H1 (cell line): ENCODE measurements around the gene TRMT44. TPM values are rescaled to one million over a fixed set of nuclear protein-coding genes. Genes with fewer than 3 reads are reported as not detected.
A peak's percentile ranks its signal among the peaks of the same experiment; 100 is the strongest.

ENCODE experiments used
- CTCF ChIA-PET: fragments of 300-600 bp; sonication (Branson Sonifier 250); formaldehyde crosslinking; loops from one replicate; lab custom pipeline; 2021; ENCODE audit not compliant: partially characterized antibody; lab: Charles Lee
- POLR2A ChIA-PET: fragments of 300-600 bp; sonication (Branson Sonifier 250); formaldehyde crosslinking; loops from one replicate; lab custom pipeline; 2021; ENCODE audit warnings: inconsistent platforms; ENCODE audit not compliant: partially characterized antibody; lab: Charles Lee
- DNase-seq, 2 experiments: peaks; one replicate each; pipeline versions ENCODE4 v3.0.0 to v3.0.0-alpha.2; 2010 to 2022; ENCODE audit warnings: low spot score in 2 of 2, low read depth in 1 of 2, mixed read lengths in 1 of 2
- FAIRE-seq: peaks from 2 replicates; lab custom pipeline; 2011; peaks lifted over from hg19 to GRCh38; lab: Jason Lieb, UNC
- H2AFZ ChIP-seq: 2 replicates; pipeline ENCODE4 v1.8.1; 2012; ENCODE audit warnings: low read length, inconsistent platforms
- H2AK5ac ChIP-seq: 2 replicates; pipeline ENCODE4 v1.6.1; 2013; ENCODE audit warnings: low read depth, low read length
- H2BK120ac ChIP-seq: replicated peaks from 2 replicates; pipeline ENCODE3; 2013; ENCODE audit warnings: low read depth, low read length, inconsistent platforms
- H2BK12ac ChIP-seq: 2 replicates; pipeline ENCODE4 v1.6.1; 2013; ENCODE audit warnings: low read depth, low read length
- H2BK15ac ChIP-seq: 2 replicates; pipeline ENCODE4 v1.6.1; 2013; ENCODE audit warnings: low read length
- H2BK20ac ChIP-seq: 2 replicates; pipeline ENCODE4 v1.6.1; 2013; ENCODE audit warnings: low read length
- H2BK5ac ChIP-seq: 2 replicates; pipeline ENCODE4 v1.6.1; 2013; ENCODE audit warnings: low read depth, low read length
- H3K14ac ChIP-seq: 2 replicates; pipeline ENCODE4 v1.6.1; 2013; ENCODE audit warnings: inconsistent platforms; ENCODE audit not compliant: insufficient read length
- H3K18ac ChIP-seq: 2 replicates; pipeline ENCODE4 v1.6.1; 2013; ENCODE audit warnings: low read length; ENCODE audit errors: extremely low read depth
- H3K23ac ChIP-seq: 2 replicates; pipeline ENCODE4 v1.6.1; 2013; ENCODE audit warnings: inconsistent platforms; ENCODE audit not compliant: insufficient read length
- H3K23me2 ChIP-seq: 2 replicates; pipeline ENCODE4 v1.6.1; 2013; ENCODE audit warnings: low read depth, low read length
- H3K27ac ChIP-seq: 2 replicates; pipeline ENCODE4 v1.6.1; 2011; ENCODE audit warnings: low read depth, low read length, inconsistent platforms
- H3K27me3 ChIP-seq, 4 experiments: replicated peaks in 1 of 4; 1 replicate in 1 of 4; 2 replicates in 3 of 4; pipeline versions ENCODE4 v1.6.1 to v1.8.1; 2011 to 2013; ENCODE audit warnings: low read length in 3 of 4, mild to moderate bottlenecking in 3 of 4, inconsistent platforms in 2 of 4, mixed read lengths in 2 of 4, moderate library complexity in 1 of 4; ENCODE audit not compliant: control insufficient read depth in 3 of 4, insufficient read depth in 3 of 4; ENCODE audit errors: extremely low read depth in 1 of 4
- H3K36me3 ChIP-seq, 4 experiments: 2 replicates each; pipeline versions ENCODE4 v1.6.1 to v1.8.1; 2011 to 2013; ENCODE audit warnings: mild to moderate bottlenecking in 4 of 4, low read length in 3 of 4, moderate library complexity in 2 of 4, control low read depth in 1 of 4, inconsistent platforms in 1 of 4; ENCODE audit not compliant: insufficient read depth in 4 of 4, control insufficient read depth in 2 of 4
- H3K4ac ChIP-seq: replicated peaks from 2 replicates; pipeline ENCODE3; 2013; ENCODE audit warnings: low read length, low read depth, mixed read lengths, inconsistent platforms; ENCODE audit not compliant: insufficient read length
- H3K4me1 ChIP-seq, 4 experiments: replicated peaks in 1 of 4; 1 replicate in 1 of 4; 2 replicates in 3 of 4; pipeline versions ENCODE4 v1.6.1 to v1.8.1; 2011 to 2013; ENCODE audit warnings: low read length in 3 of 4, inconsistent platforms in 2 of 4, mixed read lengths in 1 of 4; ENCODE audit not compliant: insufficient read depth in 4 of 4, control insufficient read depth in 3 of 4
- H3K4me2 ChIP-seq, 2 experiments: 2 replicates each; pipeline versions ENCODE4 v1.6.1 to v1.8.1; 2011 to 2013; ENCODE audit warnings: low read depth in 2 of 2, low read length in 2 of 2, control low read depth in 1 of 2, inconsistent platforms in 1 of 2, mild to moderate bottlenecking in 1 of 2; ENCODE audit not compliant: insufficient read depth in 1 of 2
- H3K4me3 ChIP-seq, 4 experiments: fragments of 200-600, 300-600 bp in 1 of 4; sonication (generic), shearing (Covaris generic), sonication (Bioruptor Twin) in 1 of 4; 2 replicates each; pipeline versions ENCODE4 v1.5.1 to v1.8.1; 2011 to 2016; ENCODE audit warnings: low read length in 4 of 4, low read depth in 3 of 4, control low read depth in 2 of 4, inconsistent platforms in 2 of 4, mild to moderate bottlenecking in 2 of 4, mixed read lengths in 1 of 4, moderate library complexity in 1 of 4; ENCODE audit not compliant: insufficient read depth in 2 of 4; ENCODE audit errors: extremely low read depth in 1 of 4
- H3K56ac ChIP-seq: replicated peaks from 2 replicates; pipeline ENCODE3; 2013; ENCODE audit warnings: low read depth, mild to moderate bottlenecking, mixed read lengths, low read length, inconsistent platforms; ENCODE audit not compliant: insufficient read length
- H3K79me1 ChIP-seq: 2 replicates; pipeline ENCODE4 v1.6.1; 2013; ENCODE audit warnings: low read depth, low read length, control low read depth
- H3K79me2 ChIP-seq, 2 experiments: 2 replicates each; pipeline versions ENCODE4 v1.6.1 to v1.8.1; 2012 to 2013; ENCODE audit warnings: low read length in 2 of 2, mild to moderate bottlenecking in 2 of 2, inconsistent platforms in 1 of 2; ENCODE audit not compliant: insufficient read depth in 2 of 2, control insufficient read depth in 1 of 2
- H3K9ac ChIP-seq, 4 experiments: replicated peaks in 1 of 4; 1 replicate in 1 of 4; 2 replicates in 3 of 4; pipeline versions ENCODE4 v1.6.1 to v1.8.1; 2011 to 2013; ENCODE audit warnings: low read depth in 3 of 4, low read length in 3 of 4, control low read depth in 2 of 4, mild to moderate bottlenecking in 2 of 4, moderate library complexity in 2 of 4, inconsistent platforms in 1 of 4; ENCODE audit errors: extremely low read depth in 1 of 4
- H3K9me3 ChIP-seq, 2 experiments: 2 replicates each; pipeline versions ENCODE4 v1.6.1 to v1.8.1; 2012 to 2013; ENCODE audit warnings: mild to moderate bottlenecking in 2 of 2, moderate library complexity in 2 of 2, control low read depth in 1 of 2, inconsistent platforms in 1 of 2, low read depth in 1 of 2, low read length in 1 of 2, mixed read lengths in 1 of 2; ENCODE audit not compliant: insufficient read depth in 2 of 2
- H4K20me1 ChIP-seq, 2 experiments: replicated peaks in 1 of 2; 2 replicates each; pipeline versions ENCODE3 to v1.8.1; 2011 to 2013; ENCODE audit warnings: inconsistent platforms in 2 of 2, low read length in 2 of 2, mild to moderate bottlenecking in 1 of 2; ENCODE audit not compliant: insufficient read depth in 2 of 2, control insufficient read depth in 1 of 2
- H4K5ac ChIP-seq: 2 replicates; pipeline ENCODE4 v1.6.1; 2013; ENCODE audit warnings: low read length, low read depth, mixed read lengths, inconsistent platforms; ENCODE audit not compliant: insufficient read length
- H4K8ac ChIP-seq: 2 replicates; pipeline ENCODE4 v1.8.0; 2013; ENCODE audit warnings: mild to moderate bottlenecking, moderate library complexity, low read length, inconsistent platforms; ENCODE audit not compliant: insufficient read depth; ENCODE audit errors: extremely low read depth
- H4K91ac ChIP-seq: replicated peaks from 2 replicates; pipeline ENCODE3; 2013; ENCODE audit warnings: low read length, mixed read lengths, inconsistent platforms; ENCODE audit not compliant: insufficient read length
- CBX8 ChIP-seq: fragments of 300-800, 300-1000 bp; sonication (generic); IDR thresholded peaks from 2 replicates; pipeline ENCODE4 v1.7.1; 2016; ENCODE audit warnings: low read depth, low read length, borderline replicate concordance
- GABPA ChIP-seq: IDR thresholded peaks from 2 replicates; pipeline ENCODE4 v1.6.1; 2011; ENCODE audit warnings: mild to moderate bottlenecking, low read length, moderate library complexity, borderline replicate concordance; ENCODE audit not compliant: insufficient read depth
- JUND ChIP-seq: IDR thresholded peaks from 2 replicates; pipeline ENCODE4 v1.6.1; 2011; ENCODE audit warnings: mild to moderate bottlenecking, improper control_type of control experiment, low read length
- WGBS, 2 experiments: shearing (Covaris generic) in 1 of 2; methylation state at CpG; one replicate each; pipeline versions ENCODE4 v1.1.6 to v1.1.7; 2013 to 2015; ENCODE audit warnings: low lambda C conversion rate in 2 of 2, mixed read lengths in 2 of 2, inconsistent platforms in 1 of 2, low coverage in 1 of 2, missing lambda C conversion rate in 1 of 2; ENCODE audit not compliant: insufficient replicate concordance in 2 of 2, insufficient coverage in 1 of 2, insufficient read length in 1 of 2; ENCODE audit errors: extremely low coverage in 1 of 2, missing lambda C conversion rate in 1 of 2; 5-methylcytosine and 5-hydroxymethylcytosine counted together
- polyA plus RNA-seq, 7 experiments: library from polyadenylated mRNA; depleted of rRNA in 3 of 7; stranded (reverse) in 5 of 7; unstranded in 2 of 7; fragments of >200 nt in 5 of 7; fragments of 200-250 nt in 2 of 7; gene quantifications; 1 replicate in 5 of 7; 2 replicates in 1 of 7; 4 replicates in 1 of 7; pipeline versions ENCODE4 v1.2.1 to v1.2.3, GENCODE V29; 2011 to 2013; ENCODE audit warnings: missing spikeins in 2 of 7, mixed read lengths in 2 of 7
- total RNA-seq: library from RNA; stranded (reverse); fragmentation: NEBNext Ultra II Directional; extraction: Animal tissue kit (Norgen Biotek cat#: 25700); gene quantifications from 2 replicates; pipeline ENCODE4 v1.2.1, GENCODE V29; 2021

Gene TRMT44
- total and polyA plus RNA-seq, 2 of the 8 experiments (the other 6 are each of a cell fraction or from before 2014, with no cell fraction given), result 8.6 to 23.9 TPM

GRCh38 chr4:8478371-8478770, 37.8 kb downstream of the TRMT44 start:
- Histone ChIP-seq H2BK15ac (no peak overlapping the region), H4K91ac (no peak overlapping the region), H3K4ac (no peak overlapping the region), H3K4me1 (peaks cover 0 to 3% (median 0%) of the 10 kb centered on the region in 4 experiments; a peak in 2 of 7 replicates), H2AK5ac (no peak overlapping the region), H3K14ac (no peak overlapping the region), H3K27me3 (no peaks in the 10 kb centered on the region), H3K9ac (no peak overlapping the region), H2BK120ac (no peak overlapping the region), H3K56ac (no peak overlapping the region), H2BK5ac (no peak overlapping the region), H2BK20ac (no peak overlapping the region), H3K23me2 (no peaks in the 10 kb centered on the region), H2AFZ (no peak overlapping the region), H3K23ac (no peak overlapping the region), H3K18ac (no peak overlapping the region), H2BK12ac (no peak overlapping the region), H4K8ac (peak overlapping the region; percentile 71; the same call in 1 of the 2 replicates), H3K79me2 (no peaks in the 10 kb centered on the region), H3K4me2 (no peak overlapping the region), H3K27ac (no peak overlapping the region; the same call in 1 of the 2 replicates), H4K20me1 (peaks cover 0 to 5% of the 10 kb centered on the region in 2 experiments), H4K5ac (no peak overlapping the region), H3K4me3 (no peak overlapping the region), H3K36me3 (peaks cover 0 to 7% (median 4%) of the 10 kb centered on the region in 4 experiments; a peak in 4 of 8 replicates), H3K9me3 (no peaks in the 10 kb centered on the region), H3K79me1 (no peaks in the 10 kb centered on the region)
- FAIRE-seq (no peak), DNase-seq (no peak)
- ChIA-PET POLR2A (interaction anchor here (1.9 kb wide), 1 partner anchor 15 kb away, joined by 8 read pairs; no protein-coding TSS in a partner anchor), CTCF (interaction anchor here (1.0 to 5.3 kb wide), 6 partner anchors 10 to 116 kb away, joined by 3 to 22 read pairs (median 4); no protein-coding TSS in a partner anchor)
- WGBS, 2 experiments, result 96% methylated on average over 9 of the region's 9 CpGs; no CpG with 5 or more reads in 1 of the 2 experiments
- TF ChIP-seq CBX8 (no peak), JUND (no peak), GABPA (no peak)
